ENCODE measurements around the gene DHRS1. TPM values are rescaled to one million over a fixed set of nuclear protein-coding genes. Genes with fewer than 3 reads are reported as not detected.

The DHRS1 gene
- total RNA-seq, 2 experiments from 2014 or later = 11.9 to 13.6 TPM

GRCh38 chr14:24256960-24257359, 42.6 kb downstream of the DHRS1 start:
- H3K27ac Mint-ChIP-seq = no peak overlapping the region
- H3K27me3 Mint-ChIP-seq = no peaks in the 10 kb centered on the region
- DNase-seq = no peak
- no peaks in the 10 kb centered on the region for H3K9me3 Mint-ChIP-seq
- no peak for TF ChIP-seq CTCF (IDR thresholded peaks at IDR 0.05)
- intact Hi-C loops (cut with micrococcal nuclease) = no loop called here
- POLR2A ChIA-PET = interaction anchor here (0.7 to 4.4 kb wide), 5 partner anchors 10 to 54 kb away, joined by 3 to 21 read pairs (median 3); partner anchors contain the start of gene RABGGTA
- H3K4me1 Mint-ChIP-seq (ENCODE audit: low read depth) = no peaks in the 10 kb centered on the region
- H3K36me3 Mint-ChIP-seq (ENCODE audit: low read depth) = no peaks in the 10 kb centered on the region
- CTCF ChIA-PET = interaction anchor here (3.8 to 27.8 kb wide), 2 partner anchors 14 to 44 kb away, joined by 16 to 873 read pairs; partner anchors contain the start of genes CIDEB, DHRS1, LTB4R and LTB4R2
- no peak overlapping the region for H3K4me3 Mint-ChIP-seq
- no peak for ATAC-seq

GRCh38 chr14:24255931-24256711, 43.5 kb downstream of the DHRS1 start:
- intact Hi-C loops (cut with micrococcal nuclease) = no loop called here
- Mint-ChIP-seq H3K27ac (no peak overlapping the region), H3K36me3 (ENCODE audit: low read depth) (no peaks in the 10 kb centered on the region), H3K4me3 (no peak overlapping the region), H3K4me1 (ENCODE audit: low read depth) (no peaks in the 10 kb centered on the region), H3K9me3 (no peaks in the 10 kb centered on the region), H3K27me3 (no peaks in the 10 kb centered on the region)
- ATAC-seq (no peak), DNase-seq (no peak)
- TF ChIP-seq CTCF (IDR thresholded peaks at IDR 0.05) = no peak
- POLR2A ChIA-PET = interaction anchor here (1.0 to 4.4 kb wide), 3 partner anchors 10 to 33 kb away, joined by 3 to 21 read pairs (median 4); partner anchors contain the start of gene RABGGTA
- CTCF ChIA-PET = interaction anchor here (3.8 to 27.8 kb wide), 2 partner anchors 13 to 45 kb away, joined by 16 to 873 read pairs; partner anchors contain the start of genes CIDEB, DHRS1, LTB4R and LTB4R2

- ATAC-seq = no peak
- POLR2A ChIA-PET = interaction anchor here (1.0 to 4.4 kb wide), 3 partner anchors 11 to 34 kb away, joined by 3 to 21 read pairs (median 4); partner anchors contain the start of gene RABGGTA
Measured at GRCh38 chr14:24255438-24255837, 44.1 kb downstream of the DHRS1 start.

GRCh38 chr14:24254630-24255392, 44.8 kb downstream of the DHRS1 start:
- ChIA-PET POLR2A (interaction anchor here (1.0 to 4.4 kb wide), 3 partner anchors 11 to 34 kb away, joined by 3 to 21 read pairs (median 4); partner anchors contain the start of gene RABGGTA), CTCF (interaction anchor here (3.8 to 27.8 kb wide), 2 partner anchors 12 to 46 kb away, joined by 16 to 873 read pairs; partner anchors contain the start of genes CIDEB, DHRS1, LTB4R and LTB4R2)
- ATAC-seq (no peak), DNase-seq (no peak)
- Mint-ChIP-seq H3K9me3 (no peaks in the 10 kb centered on the region), H3K27me3 (no peaks in the 10 kb centered on the region), H3K36me3 (ENCODE audit: low read depth) (no peaks in the 10 kb centered on the region), H3K4me1 (ENCODE audit: low read depth) (peaks cover 8% of the 10 kb centered on the region), H3K4me3 (no peak overlapping the region), H3K27ac (no peak overlapping the region)
- TF ChIP-seq CTCF (IDR thresholded peaks at IDR 0.05) = no peak
- intact Hi-C loops (cut with micrococcal nuclease) = no loop called here

More at GRCh38 chr14:24255438-24255837, 44.1 kb downstream of the DHRS1 start:
- Mint-ChIP-seq H3K27me3 (no peaks in the 10 kb centered on the region), H3K4me3 (no peak overlapping the region), H3K36me3 (ENCODE audit: low read depth) (no peaks in the 10 kb centered on the region), H3K27ac (no peak overlapping the region), H3K9me3 (no peaks in the 10 kb centered on the region), H3K4me1 (ENCODE audit: low read depth) (peaks cover 3% of the 10 kb centered on the region)
- intact Hi-C loops (cut with micrococcal nuclease) = no loop called here
- CTCF ChIA-PET = interaction anchor here (3.8 to 27.8 kb wide), 2 partner anchors 13 to 45 kb away, joined by 16 to 873 read pairs; partner anchors contain the start of genes CIDEB, DHRS1, LTB4R and LTB4R2
- no peak for TF ChIP-seq CTCF (IDR thresholded peaks at IDR 0.05)
- DNase-seq = no peak

All from activated CD8-positive, alpha-beta T cell treated with anti-CD3 and anti-CD28 coated beads for 36 hours (primary cell).